ENCODE results near the gene ATF7IP2.

DNA sequence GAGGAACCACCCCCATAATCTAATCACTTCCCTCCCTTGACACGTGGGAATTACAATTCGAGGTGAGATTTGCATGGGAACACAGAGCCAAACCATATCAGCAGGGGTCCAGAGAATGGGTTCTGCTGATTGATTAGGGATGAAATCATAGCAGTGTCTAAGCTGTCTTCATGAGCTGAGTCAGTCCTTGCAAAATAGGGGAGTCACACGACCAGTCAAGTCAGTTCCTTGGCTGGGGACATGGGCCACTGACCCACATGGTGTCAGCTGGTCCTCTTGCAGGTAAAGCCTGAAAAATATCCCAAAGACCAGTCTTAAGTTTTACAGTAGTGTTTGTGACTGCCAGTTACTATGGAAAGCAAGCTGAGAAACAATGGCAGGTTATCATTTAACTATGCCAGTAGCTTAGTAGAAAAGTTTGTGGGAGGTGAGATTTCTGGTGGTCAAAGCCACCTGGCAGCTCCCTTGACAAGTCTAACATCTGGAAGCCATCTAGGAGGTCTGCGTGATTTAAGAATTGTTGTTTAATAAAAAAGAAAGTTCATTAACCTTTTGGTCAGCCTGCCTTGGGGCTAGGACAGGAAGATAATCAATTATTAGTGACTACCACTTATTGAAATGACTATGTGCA lies 15.7 kb upstream of the ATF7IP2 start:
- TF ChIP-seq CTCF (IDR thresholded peaks at IDR 0.05; ENCODE audit: extremely low read depth in 1 of 2, insufficient read depth in 1 of 2, low read depth in 1 of 2, low read length in 2 of 2), result no peak
- TF ChIP-seq, protein P1, sequence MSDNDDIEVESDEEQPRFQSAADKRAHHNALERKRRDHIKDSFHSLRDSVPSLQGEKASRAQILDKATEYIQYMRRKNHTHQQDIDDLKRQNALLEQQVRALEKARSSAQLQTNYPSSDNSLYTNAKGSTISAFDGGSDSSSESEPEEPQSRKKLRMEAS (IDR thresholded peaks at IDR 0.05; ENCODE audit: insufficient read depth, insufficient read length), result no peak
- no peak for TF ChIP-seq GATA2 (IDR thresholded peaks at IDR 0.05; ENCODE audit: insufficient read depth, insufficient read length, low read depth, low read length)
- no peak for TF ChIP-seq EZH2 (IDR thresholded peaks at IDR 0.05; ENCODE audit: borderline replicate concordance, low read depth, low read length, severe bottlenecking)
- TF ChIP-seq POLR2A (IDR thresholded peaks at IDR 0.05; ENCODE audit: low read depth, low read length), result no peak
- TF ChIP-seq POLR2AphosphoS5 (IDR thresholded peaks at IDR 0.05; ENCODE audit: insufficient read depth, low read depth, low read length), result no peak
- TF ChIP-seq MYC (IDR thresholded peaks at IDR 0.05; ENCODE audit: low read depth, low read length), result no peak
- TF ChIP-seq JUN (IDR thresholded peaks at IDR 0.05; ENCODE audit: borderline replicate concordance, insufficient read depth, insufficient read length, low read depth), result no peak
- TF ChIP-seq FOS (IDR thresholded peaks at IDR 0.05; ENCODE audit: borderline replicate concordance, insufficient read depth, low read length), result no peak
